NB4 (cell line): ENCODE data around the gene ADAM11.

ENCODE experiments used
- DNase-seq: peaks from one replicate; pipeline ENCODE4 v3.0.0; 2010; ENCODE audit warnings: low read depth
- H3K4me3 ChIP-seq: one replicate; pipeline ENCODE4 v1.5.1; 2011; ENCODE audit warnings: mild to moderate bottlenecking, low read depth, low read length, moderate library complexity
- CTCF ChIP-seq: IDR thresholded peaks from one replicate; pipeline ENCODE4 v1.5.1; 2012; ENCODE audit warnings: low read depth, low read length
- MYC ChIP-seq: IDR thresholded peaks from 2 replicates; pipeline ENCODE4 v1.6.1; 2011; ENCODE audit warnings: low read depth, low read length
- POLR2A ChIP-seq: IDR thresholded peaks from 2 replicates; pipeline ENCODE4 v1.6.1; 2011; ENCODE audit warnings: mild to moderate bottlenecking; ENCODE audit not compliant: insufficient read length; ENCODE audit errors: extremely low read depth
- TF ChIP-seq, protein P1 (sequence below): IDR thresholded peaks from 2 replicates; pipeline ENCODE4 v1.6.1; 2011; ENCODE audit warnings: low read depth, low read length

ADAM11 gene

DNA sequence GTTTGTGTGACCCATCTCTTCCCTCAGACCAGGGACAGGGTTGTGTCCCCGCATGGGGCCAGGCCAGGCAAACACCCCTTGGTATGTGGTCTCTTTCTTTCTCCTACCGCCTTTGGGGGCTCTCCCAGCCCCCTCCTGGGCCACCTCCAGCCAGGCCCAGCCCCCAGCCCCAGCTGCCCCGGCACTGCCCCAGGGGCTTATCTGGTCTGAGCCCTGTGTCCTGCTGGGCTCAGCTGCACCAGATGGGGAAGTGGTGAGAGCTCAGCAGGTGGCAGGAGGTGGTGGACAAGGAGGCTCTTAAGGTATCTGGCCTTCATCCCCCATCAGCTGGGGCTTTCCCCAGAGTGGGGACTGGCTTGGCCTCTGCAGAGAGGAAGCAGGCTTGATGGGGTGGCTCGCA is 8.7 kb downstream of the ADAM11 start:
- DNase-seq = peak; percentile 86
- TF ChIP-seq POLR2A (no peak), MYC (0 out of 2 replicates have a peak, but pooled peaks have one; percentile 44)
- H3K4me3 ChIP-seq = no peak overlapping the region

DNA sequence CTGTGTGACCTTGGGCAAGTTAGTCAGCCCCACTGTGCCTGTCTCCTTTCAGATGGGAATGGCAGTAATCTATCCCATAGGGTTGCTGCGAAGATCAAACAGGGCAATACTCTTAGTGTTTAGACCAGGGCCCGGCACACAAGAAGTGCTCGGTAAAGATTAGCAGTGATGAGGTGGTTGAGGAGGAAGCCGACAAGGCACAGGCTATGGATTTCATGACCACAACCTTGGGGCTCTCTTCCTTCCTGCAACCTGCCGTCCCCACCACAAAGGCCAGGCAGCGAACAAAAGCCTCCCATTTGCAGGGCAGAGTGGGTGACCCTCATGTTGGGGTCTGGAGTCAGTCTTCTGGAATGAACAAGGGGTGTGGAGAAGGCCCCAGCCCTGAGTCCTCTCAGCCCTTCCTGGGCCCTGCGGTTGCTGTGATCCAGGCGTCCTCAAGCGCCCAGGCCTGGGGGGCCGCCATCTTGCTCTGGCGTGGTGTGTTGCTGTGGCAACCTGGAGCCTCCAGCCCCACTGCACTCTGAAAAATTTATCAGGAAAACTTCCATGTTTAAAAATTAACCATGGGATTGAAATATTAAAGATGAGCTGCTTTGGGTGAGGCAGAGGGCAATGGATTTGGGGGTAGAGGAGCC is 9.8 kb downstream of the ADAM11 start:
- TF ChIP-seq, protein P1, sequence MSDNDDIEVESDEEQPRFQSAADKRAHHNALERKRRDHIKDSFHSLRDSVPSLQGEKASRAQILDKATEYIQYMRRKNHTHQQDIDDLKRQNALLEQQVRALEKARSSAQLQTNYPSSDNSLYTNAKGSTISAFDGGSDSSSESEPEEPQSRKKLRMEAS = no peak
- TF ChIP-seq MYC (no peak), CTCF (no peak), POLR2A (no peak)
- peak; percentile 71 for DNase-seq
- H3K4me3 ChIP-seq = no peak overlapping the region

- no peak overlapping the region for H3K4me3 ChIP-seq
- DNase-seq = no peak
- TF ChIP-seq CTCF (no peak), POLR2A (no peak), MYC (no peak)
- TF ChIP-seq, protein P1 = no peak
These were observed 10.4 kb downstream of the ADAM11 start for GRCh38 chr17:44769230-44769629.

- no peak for DNase-seq
- TF ChIP-seq CTCF = no peak
- TF ChIP-seq MYC = no peak
- TF ChIP-seq POLR2A = no peak
- TF ChIP-seq, protein P1 = no peak
- no peak overlapping the region for H3K4me3 ChIP-seq
These were observed 10.9 kb downstream of the ADAM11 start for GRCh38 chr17:44769647-44770084.

DNA sequence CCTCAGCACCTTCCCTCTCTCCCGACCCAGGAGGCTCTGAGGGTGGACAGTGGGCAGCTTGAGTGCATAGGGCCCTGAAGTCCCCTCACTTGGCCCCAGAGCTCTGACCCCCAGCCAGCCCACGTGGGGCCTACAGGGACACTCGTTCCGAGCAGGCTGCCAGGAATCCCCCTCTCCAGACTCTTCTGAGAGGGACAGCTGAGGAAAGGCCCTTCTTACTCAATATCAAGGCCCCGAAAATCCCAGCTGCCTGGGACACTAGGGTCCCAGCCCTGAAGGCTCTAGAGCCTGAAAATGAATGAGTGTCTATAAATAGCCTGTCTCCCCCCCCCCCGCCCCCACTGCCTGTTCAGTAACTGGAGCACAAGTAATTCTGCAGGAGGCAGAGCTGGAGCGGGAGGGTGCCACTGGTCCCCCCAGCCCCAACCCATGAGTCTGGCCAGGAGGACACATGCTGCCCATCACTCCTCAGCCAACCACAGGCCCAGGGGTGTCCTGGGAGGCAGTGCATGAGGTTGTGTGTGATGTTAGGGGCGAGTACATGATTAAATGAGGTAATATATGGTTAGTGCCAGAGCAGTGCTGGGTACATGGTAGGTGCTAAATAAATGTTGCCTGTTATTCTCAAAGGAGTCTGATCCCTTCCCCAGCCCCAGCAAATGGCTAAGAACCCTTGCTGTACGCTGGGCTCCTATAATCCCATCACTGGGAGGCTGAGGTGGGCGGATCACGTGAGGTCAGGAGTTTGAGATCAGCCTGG is 11.6 kb downstream of the ADAM11 start:
- no peak for TF ChIP-seq MYC
- TF ChIP-seq CTCF = no peak
- TF ChIP-seq, protein P1 = no peak
- TF ChIP-seq POLR2A = no peak
- DNase-seq = no peak
- no peak overlapping the region for H3K4me3 ChIP-seq

- DNase-seq = no peak
- H3K4me3 ChIP-seq = no peak overlapping the region
- TF ChIP-seq MYC (no peak), CTCF (no peak), POLR2A (no peak)
- TF ChIP-seq, protein P1 = no peak
These were observed 13.7 kb downstream of the ADAM11 start for GRCh38 chr17:44772308-44773045.
